GM19193 (cell line): ENCODE measurements around the gene B3GALT5.

Experiments
- POLR2A ChIP-seq: IDR thresholded peaks from 4 replicates; pipeline ENCODE4 v1.6.1; 2011; ENCODE audit not compliant: insufficient read depth, insufficient read length; ENCODE audit errors: extremely low read depth

B3GALT5 gene

GRCh38 chr21:39715804-39716397 lies 103.2 kb downstream of the B3GALT5 start:
- no peak for TF ChIP-seq POLR2A

- TF ChIP-seq POLR2A, result no peak
Measured at GRCh38 chr21:39720126-39720778, 107.5 kb downstream of the B3GALT5 start.

DNA sequence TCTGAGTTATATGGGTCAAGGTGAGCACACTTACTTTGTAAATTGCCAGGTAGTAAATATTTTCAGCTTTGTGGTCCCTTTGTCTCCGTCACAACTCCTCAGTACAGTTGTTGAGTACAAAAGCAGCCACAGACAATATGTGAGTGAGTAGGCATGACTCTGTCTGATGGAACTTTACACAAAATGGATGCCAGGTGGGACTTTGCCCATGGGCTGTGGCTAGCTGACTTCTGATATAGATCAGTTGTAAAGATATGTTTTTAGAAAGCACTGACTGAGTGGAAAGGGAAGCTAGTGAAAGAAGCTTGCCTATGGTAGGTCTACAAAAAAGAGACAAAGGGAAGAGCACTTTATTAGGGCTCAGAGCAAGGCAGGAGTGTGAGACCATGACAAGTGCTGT lies 109.1 kb downstream of the B3GALT5 start:
- no peak for TF ChIP-seq POLR2A
